OCI-LY7 (cell line): ENCODE results near the gene NDUFS6. TPM values are rescaled to one million over a fixed set of nuclear protein-coding genes. Genes with fewer than 3 reads are reported as not detected.

Experiments used
- BruUV-seq: library from RNA; stranded (reverse); fragments of 400-500 nt; replicated peaks from 2 replicates; lab custom pipeline; 2021; lab: Mats Ljungman, UMichigan
- CTCF ChIA-PET: fragments of 300-600 bp; sonication (Branson Sonifier 250); formaldehyde crosslinking; loops from one replicate; lab custom pipeline; 2022; ENCODE audit warnings: antibody characterized with exemption; ENCODE audit not compliant: unreplicated experiment; lab: Charles Lee
- POLR2A ChIA-PET: fragments of 300-600 bp; sonication (Branson Sonifier 250); formaldehyde crosslinking; loops from one replicate; lab custom pipeline; 2022; ENCODE audit warnings: antibody characterized with exemption; lab: Charles Lee
- DNase-seq: peaks from one replicate; pipeline ENCODE4 v3.0.0-alpha.2; 2015; ENCODE audit warnings: low spot score
- H2AFZ ChIP-seq: fragments of 200-600 bp; sonication (generic), shearing (Covaris generic); 2 replicates; pipeline ENCODE4 v1.6.1; 2014; ENCODE audit warnings: mild to moderate bottlenecking, antibody characterized with exemption, low read length, moderate library complexity
- H3K27ac ChIP-seq: fragments of 200-600 bp; sonication (generic); 2 replicates; pipeline ENCODE4 v1.5.1; 2014; ENCODE audit warnings: mixed run types, low read depth, mild to moderate bottlenecking, moderate library complexity, low read length, inconsistent platforms; ENCODE audit not compliant: poor library complexity, severe bottlenecking
- H3K36me3 ChIP-seq: fragments of 200-600 bp; sonication (generic); 2 replicates; pipeline ENCODE4 v1.6.1; 2014; ENCODE audit warnings: mild to moderate bottlenecking, antibody characterized with exemption, low read length, moderate library complexity, mixed read lengths; ENCODE audit not compliant: insufficient read depth
- H3K4me1 ChIP-seq: fragments of 200-600 bp; sonication (generic); 2 replicates; pipeline ENCODE4 v1.5.1; 2014; ENCODE audit warnings: mild to moderate bottlenecking, low read length; ENCODE audit not compliant: insufficient read depth, poor library complexity, severe bottlenecking
- H3K4me2 ChIP-seq: fragments of 200-600 bp; sonication (generic); 2 replicates; pipeline ENCODE4 v1.6.1; 2014; ENCODE audit warnings: mild to moderate bottlenecking, low read length
- H3K4me3 ChIP-seq: fragments of 200-600 bp; sonication (generic); 2 replicates; pipeline ENCODE4 v1.5.1; 2014; ENCODE audit warnings: mild to moderate bottlenecking, low read depth, low read length; ENCODE audit not compliant: poor library complexity, severe bottlenecking
- H3K79me2 ChIP-seq: fragments of 200-600 bp; sonication (generic); 2 replicates; pipeline ENCODE4 v1.6.1; 2016; ENCODE audit warnings: low read depth, mild to moderate bottlenecking, low read length, moderate library complexity, mixed read lengths; ENCODE audit not compliant: insufficient read depth
- H3K9me2 ChIP-seq: fragments of 200-600 bp; sonication (generic); 2 replicates; pipeline ENCODE4 v1.6.1; 2016; ENCODE audit warnings: mild to moderate bottlenecking, low read length, mixed read lengths; ENCODE audit not compliant: insufficient read depth
- H3K9me3 ChIP-seq: fragments of 200-600 bp; sonication (generic); 2 replicates; pipeline ENCODE4 v1.6.1; 2014; ENCODE audit warnings: mild to moderate bottlenecking, mixed run types, low read length, mixed read lengths
- H4K20me1 ChIP-seq: fragments of 200-600 bp; sonication (generic); 2 replicates; pipeline ENCODE4 v1.6.1; 2014; ENCODE audit warnings: mild to moderate bottlenecking, antibody characterized with exemption, low read length, moderate library complexity, mixed read lengths; ENCODE audit not compliant: insufficient read depth
- CTCF ChIP-seq: fragments of 200-600 bp; sonication (generic); conservative IDR thresholded peaks from 2 replicates; pipeline ENCODE4 v1.5.1; 2014; ENCODE audit warnings: mild to moderate bottlenecking, antibody characterized with exemption, low read length, moderate library complexity, mixed read lengths
- EZH2phosphoT487 ChIP-seq: fragments of 200-600 bp; sonication (generic); IDR thresholded peaks from 2 replicates; pipeline ENCODE4 v1.6.1; 2018; ENCODE audit warnings: low read depth, borderline replicate concordance, mild to moderate bottlenecking, mixed run types, antibody characterized with exemption, low read length, moderate library complexity, mixed read lengths
- intact Hi-C: fragments of 100-400 bp; cut with micrococcal nuclease; formaldehyde crosslinking; loops from one replicate; pipeline ENCODE4 v1.10.0; 2022; ENCODE audit not compliant: unreplicated experiment
- total RNA-seq, 2 experiments: library from RNA; depleted of rRNA in 1 of 2; stranded (reverse); fragments of >200 nt in 1 of 2; shearing (Covaris generic) in 1 of 2; gene quantifications; 2 replicates each; pipeline ENCODE4 v1.2.3, GENCODE V29; 2014 to 2022

NDUFS6 gene
- total RNA-seq, 2 experiments from 2014 or later, result 41.5 to 58.7 TPM

- H4K20me1 ChIP-seq, result no peaks in the 10 kb centered on the region
- H3K27ac ChIP-seq, result no peak overlapping the region
- no peaks in the 10 kb centered on the region for H3K4me1 ChIP-seq
- DNase-seq, result no peak
- POLR2A ChIA-PET, result no interaction called here
- CTCF ChIA-PET, result no interaction called here
- no peak overlapping the region for H2AFZ ChIP-seq
- no peak overlapping the region for H3K4me3 ChIP-seq
- H3K79me2 ChIP-seq, result no peaks in the 10 kb centered on the region
- no peaks in the 10 kb centered on the region for H3K9me2 ChIP-seq
- no peaks in the 10 kb centered on the region for H3K36me3 ChIP-seq
- TF ChIP-seq EZH2phosphoT487 (no peak), CTCF (no peak)
- intact Hi-C loops, result no loop called here
- no TSS peak for BruUV-seq
- no peaks in the 10 kb centered on the region for H3K9me3 ChIP-seq
- no peak overlapping the region for H3K4me2 ChIP-seq
Observed at GRCh38 chr5:1858436-1858835, 57.2 kb downstream of the NDUFS6 start.

- no TSS peak for BruUV-seq
- H3K27ac ChIP-seq, result no peak overlapping the region
- H3K9me3 ChIP-seq, result no peaks in the 10 kb centered on the region
- intact Hi-C loops, result no loop called here
- no peaks in the 10 kb centered on the region for H3K4me1 ChIP-seq
- no peaks in the 10 kb centered on the region for H3K79me2 ChIP-seq
- CTCF ChIA-PET, result no interaction called here
- DNase-seq, result no peak
- no peaks in the 10 kb centered on the region for H3K36me3 ChIP-seq
- H3K9me2 ChIP-seq, result no peaks in the 10 kb centered on the region
- H3K4me3 ChIP-seq, result no peak overlapping the region
- POLR2A ChIA-PET, result no interaction called here
- TF ChIP-seq EZH2phosphoT487, result no peak
- TF ChIP-seq CTCF, result no peak
- H2AFZ ChIP-seq, result no peak overlapping the region
- H4K20me1 ChIP-seq, result no peaks in the 10 kb centered on the region
- no peak overlapping the region for H3K4me2 ChIP-seq
Observed at GRCh38 chr5:1859099-1859498, 57.9 kb downstream of the NDUFS6 start.

- Histone ChIP-seq H3K4me2 (no peak overlapping the region), H3K79me2 (no peaks in the 10 kb centered on the region), H3K36me3 (no peaks in the 10 kb centered on the region), H2AFZ (no peak overlapping the region), H4K20me1 (no peaks in the 10 kb centered on the region), H3K27ac (no peak overlapping the region), H3K9me3 (no peaks in the 10 kb centered on the region), H3K4me3 (no peak overlapping the region), H3K9me2 (no peaks in the 10 kb centered on the region), H3K4me1 (no peaks in the 10 kb centered on the region)
- CTCF ChIA-PET, result no interaction called here
- DNase-seq, result no peak
- TF ChIP-seq EZH2phosphoT487 (no peak), CTCF (no peak)
- intact Hi-C loops, result no loop called here
- POLR2A ChIA-PET, result no interaction called here
- BruUV-seq, result no TSS peak
Observed at GRCh38 chr5:1860021-1860610, 58.9 kb downstream of the NDUFS6 start.
